Progenitor cell of endocrine pancreas (in vitro differentiated cells): ENCODE results near the gene ARHGAP15. TPM values are rescaled to one million over a fixed set of nuclear protein-coding genes. Genes with fewer than 3 reads are reported as not detected.

Experiments used
- DNase-seq: peaks from one replicate; pipeline ENCODE4 v3.0.0; 2021; ENCODE audit warnings: low spot score; ENCODE audit not compliant: unreplicated experiment
- H3K27ac Mint-ChIP-seq: 2 replicates; pipeline ENCODE4 v1.8.0; 2021; ENCODE audit warnings: mild to moderate bottlenecking, moderate library complexity, mixed read lengths
- H3K27me3 Mint-ChIP-seq: 2 replicates; pipeline ENCODE4 v1.8.0; 2021; ENCODE audit warnings: mixed read lengths
- H3K36me3 Mint-ChIP-seq: 2 replicates; pipeline ENCODE4 v1.8.0; 2022; ENCODE audit warnings: mixed read lengths; ENCODE audit not compliant: insufficient read depth
- H3K4me1 Mint-ChIP-seq: 2 replicates; pipeline ENCODE4 v1.8.0; 2021; ENCODE audit warnings: low read depth, mixed read lengths
- H3K4me3 Mint-ChIP-seq: 2 replicates; pipeline ENCODE4 v1.8.0; 2021; ENCODE audit warnings: low read depth, mild to moderate bottlenecking, moderate library complexity, mixed read lengths
- H3K9me3 Mint-ChIP-seq: 2 replicates; pipeline ENCODE4 v1.8.0; 2021; ENCODE audit warnings: low read depth, mixed read lengths
- total RNA-seq: library from RNA; stranded (reverse); gene quantifications from 2 replicates; pipeline ENCODE4 v1.2.1, GENCODE V29; 2021
- TF ChIP-seq, protein P1 (sequence below): fragments of 200-600 bp; sonication (generic); IDR thresholded peaks from one replicate; pipeline ENCODE4 v1.5.0; 2021; ENCODE audit warnings: antibody characterized with exemption, mild to moderate bottlenecking; ENCODE audit not compliant: unreplicated experiment

The ARHGAP15 gene
- total RNA-seq, 1 donor from 2014 or later = not detected

DNA sequence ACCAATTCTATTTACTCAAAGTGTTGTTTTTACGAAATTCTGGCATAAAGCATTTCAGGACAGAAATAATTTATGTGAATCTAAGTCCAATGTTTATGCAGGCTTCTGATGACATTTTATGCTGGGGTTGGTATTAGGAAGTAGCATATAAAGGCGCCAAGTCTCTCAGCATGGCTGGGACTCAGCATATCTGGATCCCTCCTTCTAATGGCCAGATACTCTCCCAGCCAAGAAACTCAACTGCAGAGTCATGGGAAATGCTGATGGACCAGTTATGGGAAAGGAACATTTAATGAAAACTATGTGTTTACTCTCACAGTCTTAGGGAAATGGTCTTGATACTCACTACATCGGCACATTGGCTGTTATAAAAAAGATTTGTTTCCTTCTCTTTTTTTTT is 392.2 kb downstream of the ARHGAP15 start:
- no peaks in the 10 kb centered on the region for H3K9me3 Mint-ChIP-seq
- no peak for DNase-seq
- TF ChIP-seq, protein P1, sequence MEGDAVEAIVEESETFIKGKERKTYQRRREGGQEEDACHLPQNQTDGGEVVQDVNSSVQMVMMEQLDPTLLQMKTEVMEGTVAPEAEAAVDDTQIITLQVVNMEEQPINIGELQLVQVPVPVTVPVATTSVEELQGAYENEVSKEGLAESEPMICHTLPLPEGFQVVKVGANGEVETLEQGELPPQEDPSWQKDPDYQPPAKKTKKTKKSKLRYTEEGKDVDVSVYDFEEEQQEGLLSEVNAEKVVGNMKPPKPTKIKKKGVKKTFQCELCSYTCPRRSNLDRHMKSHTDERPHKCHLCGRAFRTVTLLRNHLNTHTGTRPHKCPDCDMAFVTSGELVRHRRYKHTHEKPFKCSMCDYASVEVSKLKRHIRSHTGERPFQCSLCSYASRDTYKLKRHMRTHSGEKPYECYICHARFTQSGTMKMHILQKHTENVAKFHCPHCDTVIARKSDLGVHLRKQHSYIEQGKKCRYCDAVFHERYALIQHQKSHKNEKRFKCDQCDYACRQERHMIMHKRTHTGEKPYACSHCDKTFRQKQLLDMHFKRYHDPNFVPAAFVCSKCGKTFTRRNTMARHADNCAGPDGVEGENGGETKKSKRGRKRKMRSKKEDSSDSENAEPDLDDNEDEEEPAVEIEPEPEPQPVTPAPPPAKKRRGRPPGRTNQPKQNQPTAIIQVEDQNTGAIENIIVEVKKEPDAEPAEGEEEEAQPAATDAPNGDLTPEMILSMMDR = no peak
- no peak overlapping the region for H3K27ac Mint-ChIP-seq
- H3K27me3 Mint-ChIP-seq = no peaks in the 10 kb centered on the region
- no peaks in the 10 kb centered on the region for H3K36me3 Mint-ChIP-seq
- H3K4me3 Mint-ChIP-seq = no peak overlapping the region
- H3K4me1 Mint-ChIP-seq = peaks cover 17% of the 10 kb centered on the region

DNA sequence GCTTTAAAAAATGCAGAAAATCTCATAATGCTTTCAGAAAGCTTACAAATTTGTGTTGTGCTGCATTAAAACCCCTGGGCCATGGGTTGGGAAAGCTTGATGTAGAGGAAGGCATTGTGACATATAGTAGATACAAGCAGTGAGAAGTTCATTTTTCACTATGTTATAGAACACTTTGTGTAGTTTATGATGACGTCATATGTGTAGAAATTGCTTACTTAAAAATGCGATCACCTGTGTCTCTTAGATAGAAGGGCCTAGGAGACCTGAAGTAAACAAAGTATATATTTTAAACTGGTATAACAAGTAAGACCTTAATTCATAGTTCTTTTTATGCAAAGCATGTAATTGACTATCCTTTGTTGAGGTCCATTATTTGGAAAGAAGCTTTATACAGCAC is 393.5 kb downstream of the ARHGAP15 start:
- H3K9me3 Mint-ChIP-seq = no peaks in the 10 kb centered on the region
- no peak for DNase-seq
- H3K27ac Mint-ChIP-seq = no peak overlapping the region
- TF ChIP-seq, protein P1 = no peak
- peaks cover 17% of the 10 kb centered on the region for H3K4me1 Mint-ChIP-seq
- no peaks in the 10 kb centered on the region for H3K27me3 Mint-ChIP-seq
- H3K36me3 Mint-ChIP-seq = no peaks in the 10 kb centered on the region
- no peak overlapping the region for H3K4me3 Mint-ChIP-seq

DNA sequence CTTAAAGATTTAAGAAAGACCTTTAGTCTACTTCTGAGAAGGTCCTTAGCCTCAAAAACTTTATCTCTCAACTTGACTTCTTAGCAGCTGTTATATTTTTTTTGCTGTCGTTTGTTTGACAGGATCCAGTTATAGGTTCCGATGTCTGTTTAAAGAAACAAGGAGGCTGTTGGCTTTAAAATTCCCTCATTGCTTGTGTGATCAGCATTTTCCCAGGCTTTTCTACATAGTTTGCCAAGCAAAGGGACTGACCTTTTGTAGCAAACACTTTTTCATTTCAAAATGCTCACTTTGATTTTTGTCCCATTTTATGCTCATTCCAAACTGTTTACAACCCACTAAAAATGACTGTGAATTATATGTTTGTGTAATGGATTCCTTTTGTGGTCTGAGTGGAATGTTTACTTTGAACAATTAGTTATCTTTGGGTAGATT is 394.9 kb downstream of the ARHGAP15 start:
- Mint-ChIP-seq H3K4me1 (peaks cover 17% of the 10 kb centered on the region), H3K36me3 (no peaks in the 10 kb centered on the region), H3K27ac (no peak overlapping the region), H3K9me3 (no peaks in the 10 kb centered on the region), H3K4me3 (no peak overlapping the region), H3K27me3 (no peaks in the 10 kb centered on the region)
- TF ChIP-seq, protein P1 = no peak
- DNase-seq = no peak

- Mint-ChIP-seq H3K9me3 (no peaks in the 10 kb centered on the region), H3K36me3 (no peaks in the 10 kb centered on the region), H3K4me1 (peaks cover 17% of the 10 kb centered on the region), H3K27me3 (no peaks in the 10 kb centered on the region), H3K4me3 (no peak overlapping the region), H3K27ac (no peak overlapping the region)
- DNase-seq = no peak
- TF ChIP-seq, protein P1 = no peak
These were observed 395.6 kb downstream of the ARHGAP15 start for GRCh38 chr2:143524559-143525401.

- no peaks in the 10 kb centered on the region for H3K9me3 Mint-ChIP-seq
- peaks cover 17% of the 10 kb centered on the region for H3K4me1 Mint-ChIP-seq
- H3K27ac Mint-ChIP-seq = no peak overlapping the region
- H3K4me3 Mint-ChIP-seq = no peak overlapping the region
- no peaks in the 10 kb centered on the region for H3K36me3 Mint-ChIP-seq
- no peaks in the 10 kb centered on the region for H3K27me3 Mint-ChIP-seq
- DNase-seq = no peak
- TF ChIP-seq, protein P1 = no peak
These were observed 396.2 kb downstream of the ARHGAP15 start for GRCh38 chr2:143525402-143525860.
